Measurements from ENCODE around the gene ANKUB1.

DNA sequence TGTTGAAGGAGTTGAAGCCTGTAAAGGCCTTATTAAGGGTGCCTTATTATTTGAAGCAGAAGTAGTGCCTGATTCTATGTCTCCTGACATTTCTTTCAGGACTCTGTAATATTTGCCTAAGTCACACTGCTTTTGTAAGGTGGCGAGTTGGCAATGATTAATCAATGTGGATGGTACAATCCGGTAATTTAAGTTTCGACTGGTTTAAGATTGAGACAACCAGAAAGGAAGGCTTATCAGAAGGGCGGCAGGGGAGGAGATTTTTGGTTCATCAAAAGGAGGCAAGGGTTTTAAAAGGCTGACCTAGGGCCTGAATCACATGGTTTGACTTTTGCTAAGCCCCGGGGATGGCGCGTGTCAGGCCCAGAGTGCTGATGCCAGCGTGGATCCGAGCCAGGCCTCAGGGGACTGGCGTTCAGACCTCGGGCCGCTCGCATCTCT, 19.8 kb upstream of the ANKUB1 start:
- TF ChIP-seq, protein P1, sequence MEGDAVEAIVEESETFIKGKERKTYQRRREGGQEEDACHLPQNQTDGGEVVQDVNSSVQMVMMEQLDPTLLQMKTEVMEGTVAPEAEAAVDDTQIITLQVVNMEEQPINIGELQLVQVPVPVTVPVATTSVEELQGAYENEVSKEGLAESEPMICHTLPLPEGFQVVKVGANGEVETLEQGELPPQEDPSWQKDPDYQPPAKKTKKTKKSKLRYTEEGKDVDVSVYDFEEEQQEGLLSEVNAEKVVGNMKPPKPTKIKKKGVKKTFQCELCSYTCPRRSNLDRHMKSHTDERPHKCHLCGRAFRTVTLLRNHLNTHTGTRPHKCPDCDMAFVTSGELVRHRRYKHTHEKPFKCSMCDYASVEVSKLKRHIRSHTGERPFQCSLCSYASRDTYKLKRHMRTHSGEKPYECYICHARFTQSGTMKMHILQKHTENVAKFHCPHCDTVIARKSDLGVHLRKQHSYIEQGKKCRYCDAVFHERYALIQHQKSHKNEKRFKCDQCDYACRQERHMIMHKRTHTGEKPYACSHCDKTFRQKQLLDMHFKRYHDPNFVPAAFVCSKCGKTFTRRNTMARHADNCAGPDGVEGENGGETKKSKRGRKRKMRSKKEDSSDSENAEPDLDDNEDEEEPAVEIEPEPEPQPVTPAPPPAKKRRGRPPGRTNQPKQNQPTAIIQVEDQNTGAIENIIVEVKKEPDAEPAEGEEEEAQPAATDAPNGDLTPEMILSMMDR (IDR thresholded peaks at IDR 0.05): no peak
- TF ChIP-seq POLR2A (IDR thresholded peaks at IDR 0.05): no peak
